NOMO-1 treated with DMSO at 0.1 percent for 48 hours (cell line): ENCODE results near the gene ZNF638.

Experiments
- DNase-seq: peaks from one replicate; lab custom pipeline; 2025; ENCODE audit not compliant: unreplicated experiment; lab: John Stamatoyannopoulos, UW

The ZNF638 gene

DNA sequence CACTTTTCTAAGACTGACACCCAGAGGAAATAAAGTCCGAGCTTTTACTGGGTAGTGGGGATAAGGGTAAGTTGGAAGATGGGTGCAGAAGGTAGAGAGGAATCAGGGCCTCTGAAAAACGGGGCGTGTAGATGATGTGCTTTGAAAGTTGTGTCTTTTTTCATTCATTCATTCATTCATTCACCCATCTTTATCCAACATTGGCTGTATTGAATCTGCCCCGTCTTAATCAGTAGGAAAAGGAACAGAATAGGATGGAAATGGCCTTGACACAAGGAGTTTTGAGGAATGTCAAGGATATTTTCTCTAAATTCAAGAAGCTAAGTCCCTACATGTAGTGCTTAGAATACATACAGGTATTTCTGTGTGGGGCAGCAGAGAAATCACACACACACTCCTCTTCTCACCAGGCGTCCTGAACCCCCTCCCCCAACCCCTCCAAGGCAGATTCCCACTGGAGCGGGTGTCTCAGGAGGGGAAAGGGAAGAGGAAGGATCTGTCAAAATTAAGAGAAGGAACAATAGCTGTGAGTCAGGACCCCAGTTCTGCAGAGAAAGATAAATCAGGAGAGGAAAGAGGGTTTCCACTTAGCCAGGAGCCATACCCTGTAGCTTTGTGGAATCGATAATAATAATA lies 135.7 kb downstream of the ZNF638 start:
- no peak for DNase-seq

DNA sequence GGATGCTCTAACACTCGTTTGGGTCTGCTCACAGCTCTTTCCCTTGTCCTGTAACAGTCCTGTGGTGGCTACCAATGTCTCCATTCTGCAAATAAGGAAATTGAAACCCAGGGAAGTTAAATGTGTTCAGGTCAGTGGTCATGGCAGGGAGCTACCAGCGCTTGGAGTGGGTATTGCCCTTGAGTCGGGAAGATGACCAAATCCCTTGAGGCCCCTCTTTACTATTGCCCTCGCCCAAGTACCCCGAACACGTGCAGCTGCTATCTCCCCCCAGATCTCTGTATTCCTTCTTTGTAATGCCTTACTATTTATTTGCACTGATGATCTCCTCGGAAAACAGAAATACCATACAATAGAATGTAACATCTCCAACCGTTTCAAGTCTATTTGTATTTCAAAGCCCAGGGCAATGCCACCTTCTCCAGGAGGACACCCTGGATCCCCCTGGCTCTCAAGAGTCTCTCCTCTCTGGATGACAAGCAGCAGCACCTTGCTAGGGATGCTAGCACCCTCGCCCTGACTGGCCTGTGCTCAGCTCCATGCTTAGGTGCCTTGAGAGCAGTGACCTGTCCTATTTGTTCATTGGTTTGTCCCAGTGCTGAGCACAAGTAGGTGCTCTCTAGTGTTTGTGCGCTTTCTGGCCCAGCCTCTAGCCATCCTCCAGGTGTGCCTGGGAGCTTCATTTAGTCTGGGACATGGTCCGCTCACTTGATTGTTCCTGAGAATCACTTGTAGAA lies 136.9 kb downstream of the ZNF638 start:
- no peak for DNase-seq

DNA sequence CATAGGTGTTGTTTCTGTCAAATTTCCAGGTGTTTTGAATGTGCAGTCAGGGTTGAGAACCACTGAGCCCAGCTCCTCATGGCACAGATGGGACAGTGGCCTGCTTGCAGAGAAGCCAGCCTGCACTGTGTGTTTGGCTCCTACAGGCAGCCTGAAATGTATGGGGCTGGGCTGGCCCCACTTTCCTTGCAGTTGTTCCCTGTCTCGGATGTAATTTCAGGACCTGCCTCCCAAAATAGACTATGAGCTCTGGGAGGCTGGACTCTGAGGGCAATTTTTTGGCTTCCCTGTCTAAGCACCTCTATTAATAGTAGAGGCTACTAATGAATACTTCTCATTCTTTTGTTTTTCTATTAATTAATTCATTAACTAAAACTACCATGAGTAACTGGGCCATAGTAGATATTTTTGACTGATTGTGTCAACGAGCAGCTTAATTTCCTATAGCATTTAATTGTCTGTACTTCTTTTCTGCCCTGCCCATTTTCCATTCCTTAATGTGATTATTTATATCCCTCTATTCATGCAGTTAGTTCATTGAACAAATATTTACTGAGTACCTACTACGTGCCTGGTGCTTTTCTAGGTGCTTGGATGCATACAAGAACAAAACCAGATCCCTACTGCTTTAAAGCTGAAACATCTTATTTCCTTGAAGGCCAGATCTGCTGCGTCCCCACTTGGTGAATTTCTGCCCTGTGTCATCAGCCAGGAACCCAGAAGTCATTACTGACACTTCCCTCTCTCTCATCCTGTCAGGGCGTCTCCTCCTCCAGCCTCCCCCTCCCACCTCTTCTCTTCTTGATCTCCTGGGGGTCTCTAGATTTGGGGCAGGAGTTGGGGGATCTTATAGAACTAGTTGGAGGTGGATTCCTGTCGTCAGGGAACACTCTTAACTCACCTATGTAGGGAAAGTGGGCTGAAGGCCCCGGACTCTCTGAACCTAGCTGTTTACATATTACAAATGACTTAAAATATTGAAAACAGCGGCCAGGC lies 138.1 kb downstream of the ZNF638 start:
- no peak for DNase-seq

DNA sequence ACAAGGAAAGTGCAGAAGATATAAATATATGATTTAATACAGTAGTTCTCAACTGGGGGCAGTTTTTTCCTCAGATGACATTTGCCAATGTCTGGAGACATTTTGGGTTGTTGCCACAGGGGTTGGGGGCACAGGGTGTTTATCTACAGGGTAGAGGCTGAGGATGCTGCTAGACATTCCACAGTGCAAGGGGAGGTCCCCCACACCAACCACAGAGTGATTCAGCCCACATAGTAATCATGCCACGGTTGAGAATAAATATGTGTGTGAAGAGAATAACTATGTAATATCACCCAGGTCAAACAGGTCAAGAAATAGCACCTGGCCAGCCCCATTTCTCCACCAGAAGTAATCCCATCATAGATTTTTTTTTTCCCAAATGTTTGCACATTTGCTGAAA lies 139.7 kb downstream of the ZNF638 start:
- DNase-seq, result no peak

DNA sequence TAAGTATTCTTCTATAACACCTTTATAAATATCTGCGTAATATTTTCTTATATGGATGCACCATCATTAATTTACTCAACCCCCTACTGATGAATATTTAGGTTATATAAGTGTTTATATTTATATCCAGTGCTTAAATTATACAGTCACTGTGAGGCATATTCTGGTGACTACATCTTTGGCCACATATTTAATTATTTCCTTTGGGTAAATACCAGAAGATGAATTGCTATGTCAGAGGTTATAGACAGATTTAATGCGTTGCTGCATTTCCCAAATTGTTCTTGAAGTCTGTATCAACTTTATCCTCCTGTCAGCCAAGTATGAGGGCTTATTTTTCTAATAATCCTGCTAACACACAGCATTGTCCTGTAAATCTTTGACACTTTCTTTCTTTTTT lies 140.4 kb downstream of the ZNF638 start:
- no peak for DNase-seq

DNA sequence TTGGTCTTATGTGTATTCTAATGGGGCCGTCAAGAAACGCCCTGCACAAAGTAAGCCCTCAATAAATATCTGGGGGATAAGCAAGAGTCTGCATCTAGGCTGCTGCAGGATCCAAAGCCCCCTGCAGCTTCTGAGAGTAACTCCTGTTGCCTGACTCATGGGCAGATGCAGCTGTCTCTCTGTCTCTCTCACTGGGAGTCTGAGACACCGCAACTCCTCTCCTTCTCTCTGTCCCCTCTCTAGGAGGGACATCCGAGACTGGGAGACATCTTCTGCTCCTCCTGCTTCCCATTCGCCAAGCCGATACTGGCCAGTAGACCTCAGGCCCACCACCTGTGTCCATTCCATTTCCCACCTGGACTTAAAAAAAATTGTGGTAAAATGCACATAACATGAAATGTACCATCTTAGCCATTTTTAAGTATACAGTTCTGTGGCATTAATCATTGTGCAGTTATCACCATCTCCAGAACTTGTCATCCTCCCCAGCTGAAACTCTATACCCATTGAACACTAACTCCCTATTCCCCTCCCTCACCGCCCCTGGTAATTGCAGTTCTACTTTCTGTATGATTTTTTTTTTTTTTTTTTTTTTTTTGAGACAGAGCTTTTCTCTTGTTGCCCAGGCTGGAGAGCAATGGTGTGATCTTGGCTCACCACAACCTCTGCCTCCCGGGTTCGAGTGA lies 141.9 kb downstream of the ZNF638 start:
- DNase-seq, result no peak

DNA sequence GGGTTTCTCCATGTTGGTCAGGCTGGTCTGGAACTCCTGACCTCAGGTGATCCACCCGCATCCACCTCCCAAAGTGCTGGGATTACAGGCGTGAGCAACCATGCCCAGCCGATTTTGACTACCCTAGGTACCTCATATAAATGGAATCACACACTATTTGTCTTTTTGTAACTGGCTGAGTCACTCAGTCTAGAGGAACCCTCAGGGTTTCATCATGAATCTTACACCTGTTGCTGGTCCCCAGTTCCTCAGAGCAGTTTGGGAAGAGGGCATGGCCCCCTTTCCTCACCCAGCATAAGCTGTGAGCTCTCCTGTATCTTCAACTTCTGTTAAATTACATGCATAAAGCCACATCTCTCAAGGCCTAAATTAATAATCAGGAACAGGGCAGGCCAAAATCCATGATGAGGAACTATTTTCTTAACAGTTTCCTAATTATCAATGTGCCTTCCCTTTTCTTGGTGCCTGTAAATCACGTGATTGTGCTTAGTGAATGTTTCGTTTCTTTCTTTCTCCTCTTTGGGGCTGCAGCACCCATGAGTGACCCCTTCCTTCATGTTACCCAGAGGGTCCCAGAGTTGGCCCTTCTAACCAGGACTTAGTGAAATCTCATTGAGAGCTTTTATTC lies 142.6 kb downstream of the ZNF638 start:
- peak; percentile 58 for DNase-seq

DNA sequence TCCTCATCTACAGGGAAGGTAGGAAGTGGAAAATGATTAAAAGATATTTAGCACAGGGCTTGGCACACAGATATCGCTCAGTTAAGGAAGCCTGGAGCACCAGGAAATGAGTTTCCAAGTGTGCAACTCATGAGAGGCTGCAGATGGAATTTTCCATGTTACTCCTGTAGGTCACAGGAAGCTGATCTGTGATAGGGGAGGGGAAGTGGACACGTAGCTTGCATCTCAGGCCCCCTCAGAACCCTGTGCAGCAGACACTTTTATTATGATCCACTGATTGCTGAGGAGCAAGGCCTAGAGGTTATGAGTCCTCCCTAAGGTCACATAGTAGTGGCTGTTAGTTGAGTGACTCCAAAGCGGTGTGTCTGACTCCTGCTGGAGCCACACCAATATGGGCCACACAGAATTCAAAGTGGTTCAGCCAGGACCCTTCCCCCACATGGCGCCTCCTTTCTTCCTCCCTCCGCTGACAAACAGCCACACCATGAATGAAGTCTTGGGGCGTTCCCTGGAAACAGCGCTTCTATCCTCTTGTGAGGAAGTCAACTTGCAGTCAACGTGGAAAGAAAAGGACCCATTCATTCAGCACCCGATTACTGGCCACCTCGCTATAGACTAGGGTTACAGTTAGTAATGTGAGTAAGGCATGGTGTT lies 143.3 kb downstream of the ZNF638 start:
- DNase-seq, result no peak

DNA sequence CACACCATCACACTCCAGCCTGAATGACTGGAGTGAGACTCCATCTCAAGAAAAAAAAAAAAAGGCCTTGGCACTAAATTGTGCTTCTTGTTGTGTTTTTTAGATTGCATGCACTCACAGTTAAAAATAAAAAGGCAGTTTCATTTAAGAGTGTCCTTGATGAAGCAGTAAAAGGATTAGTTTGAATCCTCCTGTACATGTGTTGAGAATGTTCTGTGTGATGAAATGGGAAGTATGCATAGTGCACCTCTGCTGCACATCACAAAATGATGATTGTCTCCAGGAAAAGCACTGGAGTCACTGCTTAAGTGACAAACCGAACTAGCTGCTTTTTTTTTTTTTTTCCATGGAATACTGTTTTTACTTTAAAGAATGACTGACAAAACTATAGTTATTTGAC lies 144.9 kb downstream of the ZNF638 start:
- DNase-seq, result no peak

DNA sequence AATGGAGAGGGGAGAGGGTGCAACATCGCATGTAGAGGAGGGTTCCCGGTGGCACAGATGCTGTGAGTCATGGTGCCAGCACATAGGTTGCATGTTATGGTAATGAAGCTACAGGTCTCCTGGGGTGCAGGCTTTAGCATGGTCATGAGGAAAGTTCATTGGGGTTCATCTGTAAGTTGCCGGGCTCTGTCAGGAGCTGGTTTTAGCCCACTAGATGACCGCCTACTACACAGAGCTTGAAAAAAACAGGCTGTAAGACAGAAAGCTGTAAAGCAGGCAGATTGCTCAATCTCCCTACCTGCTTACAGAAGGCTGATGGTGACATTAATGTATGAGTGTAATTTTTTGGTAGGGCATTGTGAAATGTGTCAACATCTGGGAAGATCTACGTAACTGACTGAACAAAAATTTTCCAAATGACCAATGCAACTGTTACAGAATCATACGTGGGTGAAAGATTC lies 145.7 kb downstream of the ZNF638 start:
- peak; percentile 63 for DNase-seq

DNA sequence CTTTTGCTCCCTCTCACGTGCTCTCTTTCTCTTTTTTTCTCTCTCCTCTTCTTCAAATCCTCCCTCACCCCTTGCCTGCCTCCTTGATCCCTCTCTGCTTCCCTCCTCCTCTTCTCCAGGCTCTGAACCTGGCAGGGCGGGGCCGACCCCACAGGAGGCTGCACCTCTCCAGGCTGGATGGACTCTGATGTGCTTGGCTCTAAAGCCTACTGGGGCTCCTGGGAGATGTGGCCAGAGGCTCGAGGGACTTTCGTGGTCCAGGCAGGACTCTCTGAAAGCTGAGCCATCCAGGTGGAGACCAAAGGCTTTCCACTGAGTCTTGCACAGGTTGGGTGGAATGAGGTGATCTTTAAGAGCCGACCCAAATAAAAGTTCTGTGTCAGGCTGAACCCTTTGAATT lies 147.2 kb downstream of the ZNF638 start:
- DNase-seq, result no peak

DNA sequence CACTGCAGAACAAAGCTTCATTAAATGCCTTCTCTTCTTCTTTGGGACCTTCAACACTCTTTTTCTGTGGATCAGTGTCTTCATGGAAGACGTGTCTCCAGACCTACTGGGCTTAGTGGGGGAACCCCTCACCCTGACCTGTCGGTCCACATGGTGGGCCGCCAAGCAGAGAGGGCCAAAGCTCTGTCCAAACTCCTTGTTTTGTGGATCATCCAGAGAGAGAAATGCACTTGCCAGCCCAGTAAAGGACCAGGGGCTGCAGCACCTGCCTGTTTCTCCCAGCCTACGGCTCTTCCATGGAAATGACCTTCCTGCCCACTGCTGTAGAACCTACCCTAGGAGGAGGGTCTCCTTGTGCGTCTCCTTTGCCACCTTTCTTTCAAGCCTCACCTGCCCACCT lies 147.7 kb downstream of the ZNF638 start:
- DNase-seq, result no peak

DNA sequence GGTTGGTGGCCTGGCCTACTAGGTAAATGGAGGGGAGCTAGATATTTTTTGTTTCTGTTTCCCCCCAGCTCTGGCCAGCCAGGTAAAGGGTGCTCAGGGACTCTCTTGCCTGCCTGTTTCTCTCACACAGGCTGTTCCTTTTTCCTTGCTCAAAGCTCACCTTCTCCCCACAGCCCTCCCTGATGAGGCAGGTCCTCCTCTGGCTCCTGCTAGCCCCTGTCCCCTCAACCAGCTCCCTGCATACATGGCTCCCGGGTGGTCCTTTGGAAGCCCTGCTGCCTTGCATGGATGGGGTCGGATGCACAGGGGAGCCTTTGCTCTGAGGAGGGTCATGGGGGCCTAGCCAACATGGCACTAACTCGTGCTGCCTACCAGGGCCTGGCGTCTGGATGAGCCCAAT lies 149.5 kb downstream of the ZNF638 start:
- DNase-seq, result no peak

DNA sequence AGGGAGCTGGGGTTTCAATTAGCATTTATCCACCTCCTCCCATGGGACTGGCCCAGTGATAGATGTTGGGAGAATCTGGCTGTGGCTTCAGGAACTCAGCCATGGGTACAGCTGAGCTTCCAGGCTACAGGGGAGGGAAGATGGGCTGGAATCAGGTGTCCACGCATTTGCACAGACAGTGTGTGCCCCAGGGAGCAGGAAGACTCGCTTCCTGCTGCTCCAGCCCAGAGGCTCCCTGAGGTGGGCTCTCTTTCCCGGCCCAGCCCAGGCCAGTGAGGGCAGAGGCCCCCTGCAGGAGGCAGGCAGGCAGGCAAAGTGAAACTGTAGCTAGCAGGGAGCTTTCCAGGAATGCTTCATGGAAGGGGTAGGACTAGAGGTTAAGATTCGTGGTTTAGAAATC lies 150.5 kb downstream of the ZNF638 start:
- DNase-seq, result no peak

DNA sequence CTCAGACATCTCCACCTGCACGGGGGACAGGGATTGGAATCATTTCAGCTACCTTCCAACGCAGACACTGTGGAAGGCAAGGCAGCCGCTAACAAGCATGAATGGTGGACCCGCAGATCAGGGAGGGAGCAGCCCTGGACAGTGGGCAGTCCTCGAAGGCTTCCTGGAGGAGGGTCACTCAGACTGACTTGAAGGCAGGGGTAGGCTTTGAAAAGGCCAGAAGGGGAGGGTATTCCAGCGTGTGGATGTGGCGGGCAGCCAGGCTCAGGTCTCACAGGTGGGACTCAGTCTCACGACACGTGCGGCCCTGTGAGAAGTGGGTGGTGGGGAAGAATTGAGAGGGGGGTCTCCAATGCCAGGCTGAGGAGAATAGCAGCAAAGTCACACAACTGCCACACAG lies 151.7 kb downstream of the ZNF638 start:
- DNase-seq, result no peak

DNA sequence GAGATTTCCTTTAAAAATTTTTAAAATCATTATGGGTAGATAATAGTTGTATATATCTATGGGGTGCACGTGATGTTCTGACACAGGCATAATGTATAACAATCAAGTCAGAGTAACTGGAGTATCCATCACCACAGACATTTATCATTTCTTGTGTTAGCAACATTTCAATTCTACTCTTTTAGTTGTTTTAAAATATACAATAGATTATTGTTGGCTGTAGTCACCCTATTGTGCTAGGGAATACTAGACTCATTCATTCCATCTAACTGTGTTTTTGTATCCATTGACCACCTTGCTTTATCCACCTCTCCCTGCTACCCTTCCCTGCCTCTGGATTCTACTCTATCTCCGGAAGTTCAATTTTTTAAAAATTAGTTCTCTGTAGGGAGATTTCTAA lies 152.8 kb downstream of the ZNF638 start:
- DNase-seq, result no peak
